Measurements from ENCODE around the gene SMIM44.

The SMIM44 gene

DNA sequence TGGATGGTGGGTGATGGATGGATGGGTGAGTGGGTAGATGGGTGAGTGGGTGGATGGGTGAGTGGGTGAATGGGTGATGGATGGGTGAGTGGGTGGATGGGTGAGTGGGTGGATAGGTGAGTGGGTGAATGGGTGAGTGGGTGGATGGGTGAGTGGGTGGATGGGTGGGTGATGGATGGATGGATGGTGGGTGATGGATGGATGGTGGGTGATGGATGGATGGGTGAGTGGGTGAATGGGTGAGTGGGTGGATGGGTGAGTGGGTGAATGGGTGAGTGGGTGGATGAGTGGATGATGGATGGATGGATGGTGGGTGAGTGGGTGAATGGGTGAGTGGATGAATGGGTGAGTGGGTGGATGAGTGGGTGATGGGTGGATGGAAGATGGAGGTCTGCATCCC lies 5.7 kb downstream of the SMIM44 start:
- DNase-seq (ENCODE audit: low spot score) = no peak

DNA sequence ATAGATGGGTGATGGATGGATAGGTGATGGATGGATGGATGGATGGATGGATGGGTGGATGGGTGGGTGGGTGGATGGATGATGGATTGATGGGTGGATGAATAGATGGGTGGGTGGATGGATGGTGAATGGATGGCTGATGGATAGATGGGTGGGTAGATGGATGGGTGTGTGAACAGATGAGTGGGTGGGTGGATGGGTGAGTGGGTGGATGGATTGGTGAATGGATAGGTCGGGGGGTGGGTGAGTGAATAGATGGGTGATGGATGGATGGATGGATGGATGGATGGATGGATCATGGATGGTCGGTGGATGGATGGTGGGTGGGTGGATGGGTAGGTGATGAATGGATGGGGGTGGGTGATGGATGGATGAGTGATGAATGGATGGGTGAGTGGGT lies 6.4 kb downstream of the SMIM44 start:
- DNase-seq (ENCODE audit: low spot score) = no peak

- no peak for DNase-seq (ENCODE audit: low spot score)
Observed at GRCh38 chr19:3475449-3475848, 7.8 kb downstream of the SMIM44 start.

- no peak for DNase-seq (ENCODE audit: low spot score)
Observed at GRCh38 chr19:3474614-3475013, 8.6 kb downstream of the SMIM44 start.

GRCh38 chr19:3474010-3474409 lies 9.2 kb downstream of the SMIM44 start:
- DNase-seq (ENCODE audit: low spot score) = no peak

DNA sequence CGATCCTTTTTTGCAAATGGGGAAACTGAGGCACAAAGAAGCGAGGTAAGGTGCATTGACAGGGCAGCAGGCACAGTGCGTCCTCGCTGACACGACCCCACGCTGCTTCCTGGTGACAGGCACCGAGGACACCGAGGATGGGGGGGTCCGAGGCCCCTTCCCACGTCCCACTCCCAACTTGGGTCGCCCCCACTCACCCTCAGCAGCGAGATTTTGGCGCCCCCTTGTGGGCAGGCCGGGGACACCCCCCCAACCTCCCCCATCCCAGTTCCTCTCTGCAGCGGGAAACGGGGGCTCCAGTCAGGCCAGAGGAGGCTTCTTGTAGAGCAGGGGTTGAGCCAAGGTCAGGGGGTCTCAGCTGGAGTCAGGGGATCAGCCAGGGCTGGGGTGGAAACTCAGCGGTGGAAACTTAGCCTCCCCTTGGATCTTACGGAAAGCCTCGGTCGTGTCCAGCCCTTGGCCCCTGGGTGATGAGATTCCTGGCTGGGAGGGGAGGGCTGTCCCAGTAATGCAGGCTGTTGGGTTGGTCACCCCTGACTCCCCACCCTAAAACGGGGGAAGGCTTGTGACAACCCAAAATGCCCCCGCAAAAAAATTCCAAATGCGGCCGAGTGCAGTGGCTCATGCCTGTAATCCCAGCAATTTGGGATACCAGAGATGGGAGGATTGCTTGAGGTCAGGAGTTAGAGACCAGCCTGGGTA lies 11.1 kb downstream of the SMIM44 start:
- peak; percentile 43 for DNase-seq (ENCODE audit: low spot score)

DNA sequence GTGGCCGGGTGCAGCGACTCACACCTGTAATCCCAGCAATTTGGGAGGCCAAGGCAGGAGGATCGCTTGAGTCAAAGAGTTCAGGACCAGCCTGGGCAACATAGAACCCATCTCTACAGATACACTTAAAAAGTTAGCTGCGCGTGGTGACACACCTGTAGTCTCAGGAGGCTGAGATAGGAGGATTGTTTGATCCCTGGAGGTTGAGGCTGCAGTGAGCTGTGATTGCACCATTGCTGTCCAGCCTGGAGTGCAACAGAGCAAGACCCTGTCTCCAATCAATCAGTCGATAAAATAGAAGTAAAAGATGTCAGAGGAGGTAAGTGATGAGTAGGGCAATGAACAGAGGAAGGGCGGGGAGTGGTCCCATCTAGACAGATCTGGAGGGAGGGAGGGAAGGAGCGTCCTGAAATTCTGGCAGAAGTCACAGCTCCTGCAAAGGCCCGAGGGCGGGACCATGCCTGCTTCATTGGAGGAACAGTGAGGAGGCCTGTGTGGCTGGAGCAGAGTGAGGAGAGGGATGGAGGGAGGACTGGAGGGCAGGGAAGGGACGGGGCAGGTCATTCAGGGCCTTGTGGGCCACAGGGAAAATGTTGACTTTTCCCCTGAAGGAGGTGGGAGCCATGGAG lies 12.6 kb downstream of the SMIM44 start:
- DNase-seq (ENCODE audit: low spot score) = no peak

- no peak for DNase-seq (ENCODE audit: low spot score)
Observed at GRCh38 chr19:3469638-3470499, 13.4 kb downstream of the SMIM44 start.

DNA sequence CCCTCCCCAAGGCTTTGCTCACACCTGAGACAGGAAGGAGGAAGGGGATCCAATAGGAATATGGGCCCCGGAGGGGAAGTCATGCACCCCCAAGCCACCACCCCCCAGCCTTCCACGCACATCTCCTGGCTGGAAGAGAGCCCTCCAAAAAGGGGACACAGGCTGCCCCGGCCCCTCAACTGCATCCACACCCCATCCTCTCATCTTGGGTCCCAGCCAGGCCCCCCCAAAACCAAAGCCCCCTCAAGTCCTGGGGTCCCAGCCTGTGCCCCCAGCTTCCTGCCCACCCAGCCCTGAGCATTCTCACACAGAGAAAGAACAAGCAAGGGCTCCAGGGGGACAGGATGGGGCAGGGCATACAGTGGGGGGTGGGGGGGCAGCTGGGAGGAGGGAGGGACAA lies 15.0 kb downstream of the SMIM44 start:
- no peak for DNase-seq (ENCODE audit: low spot score)

DNA sequence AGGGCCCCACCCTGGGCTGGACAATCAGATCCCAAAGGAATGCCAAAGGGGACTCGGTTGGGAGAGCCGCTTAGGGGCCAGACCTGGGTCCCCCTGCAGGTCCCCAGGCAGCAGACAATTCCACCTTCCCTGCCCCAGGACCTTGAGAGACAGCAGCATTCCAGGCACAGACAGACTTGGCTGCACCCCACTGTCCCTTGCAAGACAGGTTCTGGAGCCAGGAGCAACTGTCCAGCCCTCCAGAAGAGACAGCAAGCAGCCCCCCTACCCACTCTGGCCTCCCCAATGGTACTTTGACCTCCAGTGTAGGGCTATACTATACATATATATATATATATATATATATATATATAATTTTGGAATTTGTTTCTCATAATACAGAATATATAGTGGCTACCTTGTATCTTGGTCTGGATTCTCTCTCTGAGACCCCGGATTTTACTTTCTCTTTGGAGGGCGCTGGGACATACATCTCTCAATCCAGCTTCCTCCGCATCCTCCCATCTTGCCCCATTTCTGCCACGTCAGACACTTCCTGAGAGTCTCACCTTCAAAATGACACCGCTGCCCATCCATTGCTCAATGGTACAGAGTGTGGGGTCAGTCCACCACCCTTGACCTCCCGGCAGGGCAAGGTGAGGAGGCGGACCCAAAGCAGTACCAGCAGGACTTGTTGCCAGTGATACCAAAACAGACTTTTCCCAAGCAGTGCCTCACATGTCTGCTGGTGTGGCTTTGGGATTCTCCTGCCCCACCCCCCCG lies 15.6 kb downstream of the SMIM44 start:
- DNase-seq (ENCODE audit: low spot score) = no peak

- DNase-seq (ENCODE audit: low spot score) = no peak
Observed at GRCh38 chr19:3466635-3467034, 16.6 kb downstream of the SMIM44 start.

- DNase-seq (ENCODE audit: low spot score) = no peak
Observed at GRCh38 chr19:3465552-3465951, 17.7 kb downstream of the SMIM44 start.

- no peak for DNase-seq (ENCODE audit: low spot score)
Observed at GRCh38 chr19:3464587-3465235, 18.5 kb downstream of the SMIM44 start.

GRCh38 chr19:3463714-3464586 lies 19.3 kb downstream of the SMIM44 start:
- no peak for DNase-seq (ENCODE audit: low spot score)

DNA sequence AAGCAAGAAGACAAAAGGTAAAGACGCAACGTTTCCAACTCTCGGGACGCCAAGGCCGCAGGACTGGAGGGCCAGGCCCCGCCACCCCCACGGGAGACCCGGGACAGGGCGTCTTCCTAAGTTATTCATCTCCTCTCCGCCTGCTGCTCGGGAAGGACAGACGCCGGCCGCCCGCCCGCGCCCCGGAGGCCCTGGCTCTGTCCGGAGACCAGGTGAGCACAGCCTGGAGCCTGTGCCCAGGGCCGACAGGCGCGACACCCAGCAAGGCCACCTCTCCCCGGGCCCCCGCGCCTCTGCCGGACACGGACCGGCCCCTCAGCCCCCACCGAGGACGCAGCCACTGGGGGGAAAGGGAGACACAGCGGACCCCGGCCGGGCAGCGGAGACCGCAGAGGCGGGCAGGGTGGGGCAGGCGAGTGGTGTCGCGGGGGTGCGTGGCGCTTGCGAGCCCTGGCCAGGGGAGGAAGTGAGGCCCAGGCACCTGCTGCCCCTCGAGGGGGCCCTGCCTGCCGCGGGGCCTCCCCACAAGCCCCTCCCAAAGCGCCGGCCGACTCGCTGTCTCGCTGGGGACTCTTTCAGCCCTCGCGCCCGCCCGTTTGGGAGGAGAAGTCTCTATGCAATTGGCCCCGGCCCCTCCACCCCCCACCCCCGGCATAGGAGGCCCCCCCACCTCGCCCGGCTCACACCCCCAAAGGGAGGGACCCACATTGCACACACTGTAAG lies 20.1 kb downstream of the SMIM44 start:
- DNase-seq (ENCODE audit: low spot score) = no peak

DNA sequence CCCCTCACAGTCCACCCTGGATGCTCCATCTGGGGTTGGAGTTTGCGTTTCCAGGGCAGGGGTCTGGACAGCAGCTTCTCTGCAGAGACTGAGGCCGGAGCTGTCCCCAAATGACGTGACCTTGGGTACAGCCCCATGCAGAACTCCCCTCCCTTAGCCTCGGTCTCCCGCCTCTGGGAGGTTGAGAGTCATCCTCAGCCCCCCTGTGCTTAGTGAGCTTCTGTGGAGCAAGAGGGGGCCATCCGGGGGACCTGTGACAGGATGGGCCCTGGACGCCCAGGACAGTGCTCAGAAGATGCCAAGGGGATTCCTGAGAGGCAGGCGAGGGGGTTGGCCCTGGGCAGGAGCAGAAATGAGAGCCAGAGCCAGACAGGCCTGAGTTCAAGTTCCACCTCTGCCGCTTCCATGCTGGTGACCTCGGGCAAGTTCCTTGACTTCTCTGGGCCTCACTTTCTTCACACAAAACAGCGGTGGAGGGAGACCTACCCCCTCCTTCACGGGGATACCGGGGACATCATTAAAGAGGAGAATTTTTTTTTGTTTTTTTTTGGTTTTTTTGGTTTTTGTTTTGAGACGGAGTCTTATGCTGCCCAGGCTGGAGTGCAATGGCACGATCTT lies 23.2 kb downstream of the SMIM44 start:
- DNase-seq (ENCODE audit: low spot score) = no peak

DNA sequence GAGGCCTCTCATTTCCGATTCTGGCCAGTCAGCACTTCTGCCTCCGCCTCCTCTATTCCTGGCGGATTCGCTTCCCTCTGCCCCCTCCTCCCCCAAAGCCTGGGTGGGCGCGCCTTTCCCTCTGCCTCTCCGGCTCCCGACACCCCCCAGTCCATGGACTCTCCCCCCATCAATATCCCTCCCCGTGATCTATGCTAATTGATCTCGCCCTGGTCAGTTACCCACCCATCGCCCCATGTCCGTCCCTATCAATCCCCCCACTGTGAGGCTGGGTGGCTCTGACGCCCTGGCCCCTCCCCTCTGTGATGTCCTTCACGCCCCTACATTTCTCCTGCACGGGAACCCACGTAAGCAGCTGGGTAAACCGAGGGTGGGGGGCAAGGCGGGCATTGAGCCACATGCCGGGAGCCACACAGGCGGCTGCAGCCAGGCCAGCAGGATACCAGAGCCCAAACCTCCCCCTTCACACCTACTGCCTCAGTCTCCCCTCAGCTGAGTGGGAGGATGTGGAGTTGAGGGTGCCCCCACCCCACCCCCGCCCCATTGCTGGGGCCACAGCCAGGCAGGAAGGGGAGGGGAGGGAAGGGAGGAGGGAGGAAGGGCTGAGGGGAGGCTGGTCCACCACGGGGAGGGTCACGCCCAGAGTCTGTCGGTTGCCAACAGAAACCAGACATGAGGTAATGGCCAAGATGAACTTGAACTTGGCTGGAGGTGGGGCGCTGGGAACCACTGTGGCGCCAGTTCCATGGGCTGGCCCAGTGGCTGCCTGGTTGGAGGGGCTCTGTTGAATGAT lies 24.0 kb downstream of the SMIM44 start:
- no peak for DNase-seq (ENCODE audit: low spot score)

DNA sequence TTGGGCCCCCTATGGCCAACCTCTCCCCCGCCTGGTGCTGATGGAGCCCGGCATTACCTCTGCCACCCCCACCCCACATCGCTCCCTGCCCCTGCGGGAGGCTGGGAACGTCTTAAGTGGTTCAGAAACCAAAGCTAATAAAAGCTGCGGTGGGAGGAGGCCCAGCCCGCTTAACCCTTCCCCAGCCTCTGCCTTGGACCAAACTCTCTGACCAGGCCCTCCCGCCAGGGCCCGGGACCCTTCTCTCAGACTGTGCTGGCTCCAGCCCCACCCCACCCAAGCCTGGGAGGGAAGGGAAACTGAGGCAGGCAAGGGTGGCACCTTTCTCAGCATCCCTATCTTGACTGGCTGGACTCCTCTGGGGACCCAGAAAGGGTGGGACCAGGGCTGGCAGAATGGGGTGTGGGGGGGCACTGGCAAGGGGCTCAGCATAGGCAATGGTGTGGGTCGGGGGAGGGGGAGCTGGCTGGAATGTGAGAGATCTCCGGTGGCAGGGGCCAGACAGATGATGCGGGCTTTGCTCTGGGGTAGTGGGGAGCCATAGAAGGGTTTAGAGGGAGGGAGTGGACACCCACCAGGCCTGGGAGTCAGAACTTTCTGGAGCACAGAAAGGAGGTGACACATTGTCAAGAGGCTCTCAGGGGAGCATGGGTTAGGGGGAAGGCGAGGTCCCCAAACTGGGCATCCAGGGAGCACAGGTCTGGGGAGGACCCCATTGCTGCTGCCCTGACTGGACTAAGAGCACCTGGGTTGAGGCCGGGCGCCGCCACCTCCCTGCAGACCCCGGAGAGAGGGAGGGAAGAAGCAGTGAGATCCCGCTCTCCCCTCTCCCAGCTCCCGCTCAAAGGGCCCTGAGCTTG lies 24.8 kb downstream of the SMIM44 start:
- no peak for DNase-seq (ENCODE audit: low spot score)

Measured in germinal center (tissue), 1 donor.